HepG2 (cell line): ENCODE results near the gene DMGDH. TPM values are rescaled to one million over a fixed set of nuclear protein-coding genes. Genes with fewer than 3 reads are reported as not detected.

ENCODE experiments used
- ATAC-seq: fragments of 200-7000 bp; cut with Tn5 transposase; 3 replicates; pipeline ENCODE4 v1.9.1; 2020; ENCODE audit warnings: mild to moderate bottlenecking, moderate library complexity
- BruUV-seq: library from RNA; stranded (reverse); fragments of 400-500 nt; replicated peaks from 2 replicates; lab custom pipeline; 2021; lab: Mats Ljungman, UMichigan
- CTCF ChIA-PET: fragments of 300-600 bp; formaldehyde crosslinking; extraction: SDS; loops from one replicate; lab custom pipeline; 2021; ENCODE audit warnings: low total read pairs, inconsistent platforms, low intra/inter-chr PET ratio; lab: Yijun Ruan, JAX
- POLR2A ChIA-PET: fragments of 350-600 bp; sonication (Branson Sonifier 250); formaldehyde crosslinking; loops from one replicate; lab custom pipeline; 2020; ENCODE audit warnings: antibody characterized with exemption, inconsistent platforms; lab: Yijun Ruan, JAX
- DNase-seq: peaks from one replicate; pipeline ENCODE4 v3.0.0-alpha.2; 2015; ENCODE audit warnings: low spot score
- FAIRE-seq: peaks from 3 replicates; lab custom pipeline; 2011; peaks lifted over from hg19 to GRCh38; lab: Jason Lieb, UNC
- H2AFZ ChIP-seq: one replicate; pipeline ENCODE4 v1.6.1; 2011; ENCODE audit warnings: low read length, inconsistent platforms
- H3K27ac ChIP-seq: fragments of 300-600 bp; 3 replicates; pipeline ENCODE4 v1.8.0; 2011; ENCODE audit warnings: mixed run types, mild to moderate bottlenecking, mixed read lengths, low read length, inconsistent platforms; ENCODE audit not compliant: insufficient read depth; ENCODE audit errors: extremely low read length
- H3K27me3 ChIP-seq, 2 experiments: fragments of 200-600 bp in 1 of 2; 2 replicates in 1 of 2; 3 replicates in 1 of 2; pipeline versions ENCODE4 v1.6.0 to v1.8.0; 2011; ENCODE audit warnings: low read length in 2 of 2, mild to moderate bottlenecking in 2 of 2, moderate library complexity in 2 of 2, inconsistent platforms in 1 of 2; ENCODE audit not compliant: insufficient read depth in 2 of 2, control insufficient read depth in 1 of 2
- H3K36me3 ChIP-seq, 2 experiments: fragments of 200-600 bp in 1 of 2; replicated peaks in 1 of 2; 2 replicates in 1 of 2; 3 replicates in 1 of 2; pipeline versions ENCODE4 v1.5.1 to v1.8.0; 2011; ENCODE audit warnings: low read length in 2 of 2, inconsistent platforms in 1 of 2; ENCODE audit not compliant: insufficient read depth in 2 of 2, control insufficient read depth in 1 of 2
- H3K4me1 ChIP-seq: 2 replicates; pipeline ENCODE4 v1.5.1; 2012; ENCODE audit warnings: low read length, inconsistent platforms; ENCODE audit not compliant: insufficient read depth
- H3K4me2 ChIP-seq: 2 replicates; pipeline ENCODE4 v1.6.0; 2011; ENCODE audit warnings: low read depth, low read length, inconsistent platforms
- H3K4me3 ChIP-seq, 3 experiments: fragments of 200-600 bp in 1 of 3; sonication (generic), shearing (Covaris generic) in 1 of 3; replicated peaks in 1 of 3; 2 replicates each; pipeline ENCODE4 v1.5.1; 2011 to 2016; ENCODE audit warnings: low read length in 3 of 3, inconsistent platforms in 2 of 3, low read depth in 2 of 3, mild to moderate bottlenecking in 2 of 3, control low read depth in 1 of 3, mixed read lengths in 1 of 3; ENCODE audit not compliant: insufficient read depth in 1 of 3
- H3K79me2 ChIP-seq: one replicate; pipeline ENCODE4 v1.6.1; 2011; ENCODE audit warnings: low read length, inconsistent platforms; ENCODE audit not compliant: insufficient read depth
- H3K9ac ChIP-seq: 2 replicates; pipeline ENCODE4 v1.6.0; 2011; ENCODE audit warnings: mild to moderate bottlenecking, low read depth, low read length, inconsistent platforms; ENCODE audit not compliant: insufficient read depth
- H3K9me3 ChIP-seq: 2 replicates; pipeline ENCODE4 v1.5.1; 2012; ENCODE audit warnings: mild to moderate bottlenecking, low read length
- H4K20me1 ChIP-seq: 2 replicates; pipeline ENCODE4 v1.6.0; 2011; ENCODE audit warnings: inconsistent platforms, mild to moderate bottlenecking, low read length, moderate library complexity; ENCODE audit not compliant: insufficient read depth
- ELF4 ChIP-seq: sonication (generic); formaldehyde crosslinking; IDR thresholded peaks from 2 replicates; pipeline ENCODE4 v1.5.0; 2020; ENCODE audit warnings: missing genetic modification reagents, mild to moderate bottlenecking, moderate library complexity, borderline replicate concordance
- JARID2 ChIP-seq: sonication (generic); formaldehyde crosslinking; IDR thresholded peaks from 2 replicates; pipeline ENCODE4 v1.8.1; 2023; ENCODE audit warnings: missing genetic modification reagents, inconsistent platforms; ENCODE audit not compliant: insufficient replicate concordance
- KAT7 ChIP-seq: IDR thresholded peaks from 2 replicates; pipeline ENCODE4 v1.6.1; 2018; ENCODE audit warnings: borderline replicate concordance, missing compliant biosample characterization
- KLF16 ChIP-seq, 2 experiments: sonication (generic) in 1 of 2; formaldehyde crosslinking in 1 of 2; IDR thresholded peaks; 2 replicates each; pipeline versions ENCODE4 v1.6.1 to v1.8.0; 2016 to 2023; ENCODE audit warnings: missing genetic modification reagents in 2 of 2, missing compliant biosample characterization in 1 of 2
- MED8 ChIP-seq: sonication (generic); formaldehyde crosslinking; IDR thresholded peaks from 2 replicates; pipeline ENCODE4 v1.8.1; 2023; ENCODE audit warnings: mild to moderate bottlenecking, missing genetic modification reagents; ENCODE audit not compliant: insufficient replicate concordance
- RARA ChIP-seq: IDR thresholded peaks from 2 replicates; pipeline ENCODE4 v1.6.1; 2016; ENCODE audit warnings: missing genetic modification reagents, missing compliant biosample characterization
- SAFB2 ChIP-seq: sonication (generic); formaldehyde crosslinking; IDR thresholded peaks from 2 replicates; pipeline ENCODE4 v1.5.1; 2020; ENCODE audit warnings: missing genetic modification reagents, low read depth, mild to moderate bottlenecking, borderline replicate concordance
- SMARCE1 ChIP-seq: fragments of 450-650 bp; IDR thresholded peaks from 2 replicates; pipeline ENCODE4 v1.6.1; 2017; ENCODE audit warnings: borderline replicate concordance
- ZNF383 ChIP-seq: sonication (generic); formaldehyde crosslinking; IDR thresholded peaks from 2 replicates; pipeline ENCODE4 v1.4.0; 2020; ENCODE audit warnings: missing genetic modification reagents, mild to moderate bottlenecking, borderline replicate concordance
- ZNF597 ChIP-seq: sonication (generic); formaldehyde crosslinking; IDR thresholded peaks from 2 replicates; pipeline ENCODE4 v1.5.0; 2020; ENCODE audit warnings: missing genetic modification reagents
- ZNF629 ChIP-seq: sonication (generic); formaldehyde crosslinking; conservative IDR thresholded peaks from 2 replicates; pipeline ENCODE4 v1.5.0; 2020; ENCODE audit warnings: missing genetic modification reagents
- WGBS: methylation state at CpG from one replicate; pipeline ENCODE4 v1.1.6; 2017; ENCODE audit warnings: low lambda C conversion rate; 5-methylcytosine and 5-hydroxymethylcytosine counted together
- in situ Hi-C: cut with HindIII; loops from 2 replicates; pipeline ENCODE4 v1.10.0; 2017; ENCODE audit warnings: low pct_unique_long_range_greater_than_20kb; ENCODE audit not compliant: extremely low pct_ligation_motif_present
- intact Hi-C: fragments of 100-400 bp; cut with micrococcal nuclease; formaldehyde crosslinking; loops from one replicate; pipeline ENCODE4 v1.10.0; 2022; ENCODE audit not compliant: unreplicated experiment
- polyA plus RNA-seq, 8 experiments: library from polyadenylated mRNA; depleted of rRNA in 3 of 8; stranded (reverse) in 7 of 8; unstranded in 1 of 8; fragments of >200 nt; fragmentation: Illumina TruSeq in 4 of 8; extraction: Trizol in 4 of 8; gene quantifications; 2 replicates each; pipeline versions ENCODE4 v1.2.1 to v1.2.3, GENCODE V29; 2011 to 2016; ENCODE audit warnings: low read depth in 4 of 8, missing spikeins in 1 of 8, mixed read lengths in 1 of 8; ENCODE audit not compliant: insufficient read depth in 1 of 8
- total RNA-seq, 5 experiments: library from RNA; depleted of rRNA; stranded (reverse); fragments of >200 nt; fragmentation: Illumina TruSeq; extraction: Trizol; gene quantifications; 2 replicates each; pipeline ENCODE4 v1.2.3, GENCODE V29; 2016; ENCODE audit warnings: low read depth in 1 of 5
- TF ChIP-seq, protein P1 (sequence below): sonication (generic); formaldehyde crosslinking; IDR thresholded peaks from 2 replicates; pipeline ENCODE4 v1.5.0; 2020; ENCODE audit warnings: mild to moderate bottlenecking, missing genetic modification reagents, moderate library complexity

The DMGDH gene
- total and polyA plus RNA-seq, 2 of the 13 experiments (the other 11 are each of a cell fraction or from before 2014, with no cell fraction given) = 3.6 to 7.9 TPM

- Histone ChIP-seq H4K20me1 (no peaks in the 10 kb centered on the region), H3K4me1 (peaks cover 58% of the 10 kb centered on the region), H3K27me3 (no peaks in the 10 kb centered on the region), H3K36me3 (peaks cover 8 to 41% of the 10 kb centered on the region in 2 experiments), H3K4me2 (no peak overlapping the region), H3K9ac (no peak overlapping the region), H2AFZ (no peak overlapping the region), H3K4me3 (no peak overlapping the region), H3K79me2 (peaks cover 59% of the 10 kb centered on the region), H3K27ac (no peak overlapping the region), H3K9me3 (no peaks in the 10 kb centered on the region)
- CTCF ChIA-PET = no interaction called here
- 92% methylated on average over 7 of the region's 7 CpGs for WGBS
- DNase-seq (no peak), ATAC-seq (no peak), FAIRE-seq (no peak)
- POLR2A ChIA-PET = interaction anchor here (2.7 kb wide), 1 partner anchor 11 kb away, joined by 14 read pairs; the partner anchor contains the start of gene ARSB
- TF ChIP-seq ZNF629 (CRISPR knock-in tag) = no peak
- no peak for TF ChIP-seq ZNF597 (CRISPR knock-in tag)
- TF ChIP-seq ELF4 (CRISPR knock-in tag) = no peak
- TF ChIP-seq ZNF383 (CRISPR knock-in tag) = no peak
- no peak for TF ChIP-seq SMARCE1
- no peak for TF ChIP-seq RARA (CRISPR knock-in tag)
- no peak for TF ChIP-seq SAFB2 (CRISPR knock-in tag)
- TF ChIP-seq, protein P1, sequence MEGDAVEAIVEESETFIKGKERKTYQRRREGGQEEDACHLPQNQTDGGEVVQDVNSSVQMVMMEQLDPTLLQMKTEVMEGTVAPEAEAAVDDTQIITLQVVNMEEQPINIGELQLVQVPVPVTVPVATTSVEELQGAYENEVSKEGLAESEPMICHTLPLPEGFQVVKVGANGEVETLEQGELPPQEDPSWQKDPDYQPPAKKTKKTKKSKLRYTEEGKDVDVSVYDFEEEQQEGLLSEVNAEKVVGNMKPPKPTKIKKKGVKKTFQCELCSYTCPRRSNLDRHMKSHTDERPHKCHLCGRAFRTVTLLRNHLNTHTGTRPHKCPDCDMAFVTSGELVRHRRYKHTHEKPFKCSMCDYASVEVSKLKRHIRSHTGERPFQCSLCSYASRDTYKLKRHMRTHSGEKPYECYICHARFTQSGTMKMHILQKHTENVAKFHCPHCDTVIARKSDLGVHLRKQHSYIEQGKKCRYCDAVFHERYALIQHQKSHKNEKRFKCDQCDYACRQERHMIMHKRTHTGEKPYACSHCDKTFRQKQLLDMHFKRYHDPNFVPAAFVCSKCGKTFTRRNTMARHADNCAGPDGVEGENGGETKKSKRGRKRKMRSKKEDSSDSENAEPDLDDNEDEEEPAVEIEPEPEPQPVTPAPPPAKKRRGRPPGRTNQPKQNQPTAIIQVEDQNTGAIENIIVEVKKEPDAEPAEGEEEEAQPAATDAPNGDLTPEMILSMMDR (CRISPR knock-in tag) = no peak
- TF ChIP-seq KLF16 (CRISPR knock-in tag; IDR thresholded peaks at IDR 0.05) = no peak
- no peak for TF ChIP-seq JARID2 (CRISPR knock-in tag)
- no peak for TF ChIP-seq MED8 (CRISPR knock-in tag)
- no peak for TF ChIP-seq KAT7
- in situ Hi-C loops = no loop called here
- BruUV-seq = no TSS peak
- intact Hi-C loops = no loop called here
Measured at GRCh38 chr5:78972654-78973428, 96.6 kb downstream of the DMGDH start.
